Measurements from ENCODE around the gene CHERP.
A peak's percentile ranks its signal among the peaks of the same experiment; 100 is the strongest.

Gene CHERP

GRCh38 chr19:16530540-16531379 is 11.5 kb downstream of the CHERP start:
- Mint-ChIP-seq H3K27ac (no peak overlapping the region), H3K9me3 (no peaks in the 10 kb centered on the region)

DNA sequence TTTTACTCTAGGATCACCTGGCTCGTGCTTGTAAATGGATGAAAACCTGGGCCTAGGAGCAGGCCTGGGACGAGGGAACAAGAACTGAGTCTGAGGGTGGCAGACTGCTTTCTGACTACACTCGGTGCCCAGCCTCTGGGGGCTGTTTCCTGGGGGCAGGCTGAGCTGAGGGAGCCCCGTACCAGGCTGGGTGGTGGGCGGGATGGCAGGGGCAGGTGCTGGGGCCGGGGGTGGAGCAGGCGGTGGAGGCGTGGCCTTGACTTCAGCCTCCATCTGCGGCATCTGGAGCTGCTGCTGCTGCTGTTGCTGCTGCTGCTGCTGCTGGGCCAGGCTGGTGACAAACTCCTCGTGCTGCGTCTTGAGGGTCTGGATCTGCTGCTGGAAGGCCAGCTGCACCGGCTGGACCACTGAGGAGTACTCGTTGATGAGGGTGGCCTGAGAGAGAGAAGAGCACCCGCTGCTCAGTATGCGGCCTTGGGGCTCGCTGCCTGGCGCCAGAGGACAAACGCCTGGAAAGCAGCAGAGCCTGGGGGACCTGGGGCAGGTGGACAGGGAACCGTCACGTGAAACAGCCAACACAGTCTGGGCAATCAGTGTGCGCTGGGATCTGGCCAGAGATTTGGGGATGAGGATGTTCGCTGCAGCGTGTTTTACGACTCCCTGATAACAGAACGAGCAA is 12.6 kb downstream of the CHERP start:
- DNase-seq: no peak
- no peaks in the 10 kb centered on the region for H3K27me3 Mint-ChIP-seq (ENCODE audit: low read depth, poor library complexity)
- no peak for TF ChIP-seq CTCF (IDR thresholded peaks at IDR 0.05)
- peaks cover 50% of the 10 kb centered on the region for H3K36me3 Mint-ChIP-seq (ENCODE audit: low read depth)
- no peaks in the 10 kb centered on the region for H3K4me1 Mint-ChIP-seq
- no peaks in the 10 kb centered on the region for H3K9me3 Mint-ChIP-seq
- H3K4me3 Mint-ChIP-seq: no peak overlapping the region
- H3K27ac Mint-ChIP-seq: no peak overlapping the region

More at GRCh38 chr19:16530540-16531379, 11.5 kb downstream of the CHERP start:
- no peak overlapping the region for H3K4me3 Mint-ChIP-seq
- no peaks in the 10 kb centered on the region for H3K4me1 Mint-ChIP-seq
- DNase-seq: no peak
- H3K36me3 Mint-ChIP-seq (ENCODE audit: low read depth): peaks cover 52% of the 10 kb centered on the region
- no peak for TF ChIP-seq CTCF (IDR thresholded peaks at IDR 0.05)
- no peaks in the 10 kb centered on the region for H3K27me3 Mint-ChIP-seq (ENCODE audit: low read depth, poor library complexity)

DNA sequence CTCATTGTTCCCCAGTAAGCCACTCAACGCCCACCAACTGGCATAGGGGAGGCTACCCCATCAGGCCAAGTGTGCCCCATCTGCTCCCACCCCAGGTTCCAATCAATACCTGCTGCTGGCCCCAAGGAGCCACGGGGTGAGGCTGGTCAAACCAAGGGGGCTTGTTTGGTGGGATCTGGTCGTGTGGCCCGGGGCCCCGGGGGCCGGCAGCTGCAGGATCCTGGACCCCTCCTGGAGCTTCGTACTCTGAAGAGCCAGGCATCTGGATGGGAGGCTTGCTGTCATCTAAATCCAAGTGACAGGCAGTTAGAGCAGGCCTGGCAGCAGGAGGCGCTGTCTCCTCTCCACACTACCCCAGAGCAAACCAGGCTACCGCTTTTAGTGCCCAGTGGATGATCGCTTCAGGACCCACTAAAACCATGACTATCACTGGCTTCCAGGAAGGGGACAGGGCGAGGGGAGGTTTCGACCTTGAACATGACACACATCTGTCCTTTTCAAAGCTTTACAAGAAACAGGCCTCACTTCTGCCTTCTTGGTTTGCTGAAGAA is 14.2 kb downstream of the CHERP start:
- no peak overlapping the region for H3K4me3 Mint-ChIP-seq
- DNase-seq: peak; percentile 24
- no peaks in the 10 kb centered on the region for H3K9me3 Mint-ChIP-seq
- no peak overlapping the region for H3K27ac Mint-ChIP-seq
- TF ChIP-seq CTCF (IDR thresholded peaks at IDR 0.05): peak; percentile 15
- H3K36me3 Mint-ChIP-seq (ENCODE audit: low read depth): peaks cover 51% of the 10 kb centered on the region
- no peaks in the 10 kb centered on the region for H3K4me1 Mint-ChIP-seq
- peaks cover 2% of the 10 kb centered on the region for H3K27me3 Mint-ChIP-seq (ENCODE audit: low read depth, poor library complexity)

- TF ChIP-seq CTCF (IDR thresholded peaks at IDR 0.05): no peak
- no peak overlapping the region for H3K27ac Mint-ChIP-seq
These were observed 14.8 kb downstream of the CHERP start for GRCh38 chr19:16527334-16527935.

GRCh38 chr19:16525751-16526481 is 16.3 kb downstream of the CHERP start:
- Mint-ChIP-seq H3K27ac (no peak overlapping the region), H3K9me3 (no peaks in the 10 kb centered on the region), H3K4me1 (no peaks in the 10 kb centered on the region), H3K4me3 (no peak overlapping the region), H3K36me3 (ENCODE audit: low read depth) (peaks cover 43% of the 10 kb centered on the region), H3K27me3 (ENCODE audit: low read depth, poor library complexity) (peaks cover 2% of the 10 kb centered on the region)
- TF ChIP-seq CTCF (IDR thresholded peaks at IDR 0.05): no peak
- no peak for DNase-seq

More at GRCh38 chr19:16527334-16527935, 14.8 kb downstream of the CHERP start:
- peaks cover 55% of the 10 kb centered on the region for H3K36me3 Mint-ChIP-seq (ENCODE audit: low read depth)
- H3K4me3 Mint-ChIP-seq: no peak overlapping the region
- no peak for DNase-seq
- no peaks in the 10 kb centered on the region for H3K9me3 Mint-ChIP-seq
- H3K4me1 Mint-ChIP-seq: no peaks in the 10 kb centered on the region
- peaks cover 2% of the 10 kb centered on the region for H3K27me3 Mint-ChIP-seq (ENCODE audit: low read depth, poor library complexity)

Data from nephron progenitor cell (in vitro differentiated cells).